ENCODE results near the gene BCAT1.
"Not testable (repeated sequence)": the region's sequence is repeated elsewhere in the genome, so short reads cannot be mapped to it uniquely, and the experiment has no call there.

Gene BCAT1

DNA sequence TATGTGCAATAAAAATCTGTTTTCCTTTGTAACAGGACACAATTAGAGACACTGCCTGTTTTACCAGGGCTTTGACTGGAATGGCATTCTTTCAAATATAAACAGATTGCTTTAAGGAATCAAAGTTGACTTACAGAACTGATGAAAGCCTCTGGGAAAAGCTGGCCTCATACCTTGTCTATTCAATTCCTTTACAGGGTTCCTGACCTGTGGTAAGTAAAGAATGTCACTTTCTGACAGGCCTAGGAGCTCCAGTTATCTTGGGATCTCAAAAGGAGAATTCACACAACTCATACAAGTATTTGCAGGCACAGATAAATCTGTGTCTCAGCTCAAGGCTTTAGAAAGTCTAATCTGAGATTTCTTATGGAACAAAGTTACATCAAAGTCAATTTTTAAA is 88.4 kb downstream of the BCAT1 start:
- no peak for DNase-seq

DNA sequence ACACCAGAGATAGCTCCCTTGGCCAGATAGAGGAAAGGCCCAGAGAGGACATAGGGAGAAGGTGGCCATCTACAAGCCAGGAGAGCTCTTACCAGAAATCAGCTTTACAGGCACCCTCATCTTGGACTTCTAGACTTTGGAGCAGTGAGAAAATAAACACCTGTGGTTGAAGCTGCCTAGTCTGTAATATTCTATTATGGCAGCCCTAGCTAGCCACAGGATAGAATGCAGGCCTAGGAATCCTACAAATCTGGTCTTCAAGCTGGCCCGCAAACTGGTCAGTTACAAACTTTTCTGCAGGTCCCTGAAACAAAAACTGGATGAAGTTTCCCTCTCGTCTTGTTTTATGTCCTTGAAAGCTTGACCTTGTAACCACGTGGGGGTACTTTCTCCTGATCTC is 92.4 kb downstream of the BCAT1 start:
- no peak for DNase-seq

DNA sequence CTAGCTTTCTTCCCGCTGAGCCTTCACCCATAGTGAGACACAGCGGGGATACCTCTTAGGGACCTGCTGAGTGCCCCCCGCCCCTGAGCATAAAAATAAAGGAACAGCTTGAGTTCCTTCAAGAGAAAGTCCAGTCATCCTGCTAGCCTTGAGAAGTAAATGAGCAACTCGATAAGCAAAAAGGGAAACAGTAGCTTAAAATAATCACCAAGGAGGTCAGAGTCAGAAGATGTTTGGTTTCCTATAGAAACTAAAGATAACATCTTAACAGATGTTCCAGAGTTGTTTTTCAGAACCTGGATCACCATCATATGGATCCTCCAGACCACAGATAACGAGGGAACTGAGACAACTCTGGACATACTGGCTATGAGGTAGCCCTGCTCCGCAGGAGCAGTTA is 94.0 kb downstream of the BCAT1 start:
- no peak for DNase-seq

DNA sequence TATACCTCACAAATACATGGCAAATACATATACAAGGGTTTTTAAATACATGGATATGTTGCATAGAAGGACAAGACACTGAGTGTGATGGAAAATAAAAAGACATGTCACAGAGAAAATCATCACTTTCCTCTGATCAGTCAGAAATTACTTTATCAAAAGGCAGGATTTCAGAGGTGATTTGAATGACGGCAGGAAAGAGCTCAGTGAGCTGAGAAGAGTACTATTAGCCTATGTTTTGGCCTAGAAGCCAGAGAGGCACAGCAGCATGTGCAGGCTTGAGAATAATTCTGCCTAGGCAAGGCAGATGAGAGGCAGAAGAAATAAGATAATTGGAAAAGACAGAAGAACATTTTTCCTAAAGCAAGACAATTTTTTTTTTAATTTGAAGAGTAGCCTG is 94.9 kb downstream of the BCAT1 start:
- no peak for DNase-seq

DNA sequence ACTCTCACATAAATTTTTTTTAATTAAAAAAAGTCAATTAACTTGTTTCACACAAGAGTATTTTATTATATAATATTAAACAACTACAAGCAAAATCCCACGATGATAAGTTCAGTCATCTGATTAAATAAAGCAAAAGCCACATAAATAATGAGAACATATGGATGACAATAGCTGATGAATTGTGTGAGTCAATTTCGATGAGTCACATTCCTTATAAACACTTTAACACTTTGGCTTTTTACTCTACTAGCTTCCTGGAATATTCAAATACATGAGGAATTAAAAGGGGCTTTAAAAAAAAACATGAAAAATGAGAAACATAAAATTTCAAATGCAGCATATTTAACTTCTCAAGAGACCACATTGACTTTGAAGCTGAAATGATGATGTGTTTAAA is 95.3 kb downstream of the BCAT1 start:
- DNase-seq, result peak in 1 of 56 donors; percentile 5

DNA sequence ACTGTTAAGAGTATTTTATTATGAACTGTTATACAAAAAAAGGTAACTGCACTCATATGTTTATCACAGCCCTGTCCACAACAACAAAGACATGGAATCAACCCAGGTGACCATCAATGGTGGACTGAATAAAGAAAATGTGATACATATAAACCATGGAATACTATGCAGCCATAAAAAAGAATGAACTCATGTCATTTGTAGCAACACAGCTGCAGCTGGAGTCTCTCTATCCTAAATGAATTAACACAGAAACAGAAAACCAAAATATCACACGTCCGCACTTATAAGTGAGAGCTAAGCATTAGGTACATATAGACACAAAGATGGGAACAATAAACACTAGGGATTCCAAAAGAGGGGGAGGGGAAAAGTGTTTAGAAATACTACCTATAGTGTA is 95.8 kb downstream of the BCAT1 start:
- no peak for DNase-seq

DNA sequence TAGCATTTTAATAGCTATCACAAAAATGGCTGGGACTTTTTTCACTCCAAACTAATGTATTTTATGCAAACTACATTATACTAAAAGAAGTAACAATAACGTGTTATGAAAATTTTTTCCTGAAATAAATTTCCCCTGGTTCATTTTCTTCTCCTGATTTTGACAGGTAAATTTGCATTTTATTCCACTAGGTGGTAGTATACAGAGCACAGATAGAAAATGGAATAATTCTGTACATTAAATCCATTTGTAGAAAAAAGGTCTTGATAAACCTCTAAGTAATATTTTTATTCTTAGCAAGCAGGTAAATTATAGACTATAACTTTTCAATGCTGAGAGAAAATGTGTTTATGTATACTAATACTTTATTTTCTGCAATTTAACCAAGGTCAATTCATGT is 96.5 kb downstream of the BCAT1 start:
- DNase-seq, result no peak

DNA sequence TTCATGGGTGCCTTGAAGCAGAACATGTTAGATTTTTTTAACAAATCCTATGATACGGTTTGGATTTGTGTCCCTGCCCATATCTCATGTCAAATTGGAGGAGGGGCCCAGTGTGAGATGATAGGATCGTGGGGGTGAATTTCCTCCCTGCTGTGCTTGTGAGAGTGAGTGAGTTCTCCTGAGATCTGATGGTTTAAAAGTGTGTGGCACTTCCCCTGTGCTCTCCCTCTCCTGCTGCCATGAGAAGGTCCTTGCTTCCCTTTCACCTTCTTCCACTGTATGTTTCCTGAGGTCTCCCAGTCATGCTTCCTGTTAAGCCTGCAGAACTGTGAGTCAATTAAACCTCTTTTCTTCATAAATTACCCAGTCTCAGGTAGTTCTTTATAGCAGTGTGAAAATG is 97.0 kb downstream of the BCAT1 start:
- not testable (repeated sequence) for DNase-seq

DNA sequence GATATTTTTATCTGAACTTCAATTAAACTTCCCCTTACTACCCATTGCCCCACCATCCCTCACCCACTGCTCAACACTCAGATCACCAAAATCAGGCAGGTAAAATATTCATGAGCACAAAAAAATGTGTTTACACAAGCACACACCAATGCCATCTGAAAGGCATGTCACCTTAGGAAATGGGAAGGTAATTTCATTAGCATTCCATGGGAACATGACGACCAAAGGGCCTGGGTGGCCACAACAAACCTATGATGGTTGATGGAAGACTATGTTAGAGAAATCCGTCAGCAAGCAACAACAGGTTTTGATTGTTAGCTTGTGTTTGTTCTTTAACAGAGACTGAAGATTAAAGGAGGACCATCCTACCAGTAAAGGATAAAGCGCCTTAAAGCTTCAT is 97.6 kb downstream of the BCAT1 start:
- DNase-seq, result no peak

DNA sequence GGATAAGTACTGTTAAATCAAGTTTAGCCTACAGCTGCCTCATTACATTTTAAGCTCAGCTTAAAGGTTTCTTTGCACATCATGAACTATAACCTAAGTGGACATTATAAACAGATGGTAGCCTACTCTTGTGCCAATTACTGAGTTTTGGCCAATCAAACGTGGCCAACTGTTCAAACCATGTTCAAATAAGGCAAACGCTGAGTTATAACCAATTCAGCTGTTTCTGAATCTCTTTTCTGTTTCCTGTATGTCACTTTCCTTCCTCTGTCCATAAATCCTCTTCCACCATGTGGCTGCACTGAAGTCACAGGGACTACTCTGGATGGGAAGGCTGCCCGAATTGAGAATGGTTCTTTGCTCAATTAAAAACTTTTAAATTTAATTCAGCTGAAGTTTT is 98.4 kb downstream of the BCAT1 start:
- no peak for DNase-seq

DNA sequence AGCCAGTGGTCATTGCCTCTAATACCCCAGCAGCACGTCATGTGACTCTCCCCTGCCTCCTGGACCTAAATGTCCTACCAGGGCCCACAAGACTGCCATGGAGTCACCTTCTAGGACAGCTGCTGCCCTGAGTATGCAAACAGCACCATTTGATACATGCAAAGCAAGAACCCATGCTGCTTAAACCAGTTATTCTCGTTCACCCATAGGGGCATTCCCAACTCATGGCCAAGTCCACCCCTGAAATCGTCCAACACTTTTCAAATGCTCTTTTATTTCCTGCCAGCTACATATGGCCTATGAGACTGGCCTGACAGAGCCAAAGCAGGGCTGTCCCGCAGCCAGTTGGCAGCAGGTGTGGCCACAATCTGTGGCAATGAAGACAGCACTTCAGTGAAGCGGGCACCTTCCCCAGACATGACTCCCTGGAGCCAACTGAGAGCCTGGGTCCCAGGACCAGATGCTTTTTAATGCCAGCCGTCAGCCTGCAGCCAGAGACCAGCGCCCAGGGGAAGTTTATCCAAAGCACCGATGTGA is 99.9 kb downstream of the BCAT1 start:
- peak in 1 of 56 donors; percentile 11 for DNase-seq

DNA sequence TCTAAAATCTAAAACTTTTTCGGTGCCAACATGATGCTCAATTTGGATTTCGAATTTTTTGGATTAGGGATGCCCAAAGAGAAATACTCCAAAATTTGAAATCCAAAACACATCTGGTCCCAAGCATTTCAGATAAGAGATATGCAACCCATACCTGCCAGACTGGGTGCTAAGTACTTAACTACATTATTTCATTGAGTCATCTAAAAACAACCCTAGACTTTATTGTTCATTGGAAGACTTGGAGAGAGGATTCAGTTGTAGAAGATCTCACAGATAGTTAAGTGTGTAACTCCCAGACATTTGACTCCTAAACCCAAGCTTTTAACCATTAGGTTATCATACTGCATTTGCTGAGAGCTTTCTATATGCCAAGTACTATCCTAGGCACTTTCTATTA is 102.2 kb downstream of the BCAT1 start:
- no peak for DNase-seq

DNA sequence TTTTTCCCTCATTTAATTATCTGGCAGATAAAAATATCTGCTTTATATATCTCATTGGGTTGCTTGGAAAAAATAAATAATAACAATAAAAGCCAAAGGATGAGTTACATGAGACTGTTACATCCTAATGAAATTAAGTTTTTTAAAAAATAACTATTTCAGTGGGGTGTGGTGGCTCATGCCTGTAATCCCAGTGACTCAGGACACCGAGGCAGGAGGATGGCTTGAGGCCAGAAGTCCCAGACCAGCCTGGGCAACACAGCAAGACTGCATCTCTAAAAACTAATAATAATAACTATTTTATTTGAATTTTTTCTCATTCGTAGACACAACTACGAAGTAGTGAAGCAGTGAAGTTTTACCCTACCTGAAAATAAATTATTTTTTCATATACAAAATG is 103.3 kb downstream of the BCAT1 start:
- DNase-seq, result no peak

DNA sequence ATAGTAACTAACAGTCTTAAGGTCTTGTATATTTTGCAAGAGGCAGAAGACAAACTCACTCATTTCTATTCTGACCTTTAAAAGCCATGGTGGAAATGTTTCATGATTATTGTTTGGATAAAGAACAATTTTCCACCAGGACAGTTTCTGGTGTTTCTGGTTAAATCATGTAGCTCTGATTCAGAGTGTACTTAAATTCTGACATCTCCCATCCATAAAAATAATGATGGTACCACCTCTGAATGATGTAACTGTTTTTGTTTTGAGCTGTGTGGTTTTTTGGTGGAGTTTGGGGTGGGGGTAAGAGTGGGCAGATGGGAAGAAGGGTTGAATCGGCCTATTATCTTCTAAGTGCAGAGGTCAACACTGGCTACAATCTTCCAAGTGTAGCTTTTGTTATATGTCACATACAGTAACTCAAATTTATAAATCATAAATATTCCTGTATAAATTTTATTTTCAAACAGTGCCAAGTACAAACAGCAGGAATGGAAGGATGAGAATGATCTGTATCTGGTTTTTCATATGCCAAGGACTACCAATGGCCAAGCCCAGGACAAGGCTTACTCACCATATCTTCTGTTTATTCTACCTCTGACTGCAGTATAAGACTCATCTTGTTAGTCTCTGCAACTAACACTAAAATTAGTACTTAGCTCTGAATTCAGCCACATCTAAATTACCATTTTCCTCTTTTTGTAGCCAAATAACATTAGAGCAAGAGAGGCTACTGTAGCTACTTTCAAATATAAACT is 108.7 kb downstream of the BCAT1 start:
- DNase-seq, result no peak

DNA sequence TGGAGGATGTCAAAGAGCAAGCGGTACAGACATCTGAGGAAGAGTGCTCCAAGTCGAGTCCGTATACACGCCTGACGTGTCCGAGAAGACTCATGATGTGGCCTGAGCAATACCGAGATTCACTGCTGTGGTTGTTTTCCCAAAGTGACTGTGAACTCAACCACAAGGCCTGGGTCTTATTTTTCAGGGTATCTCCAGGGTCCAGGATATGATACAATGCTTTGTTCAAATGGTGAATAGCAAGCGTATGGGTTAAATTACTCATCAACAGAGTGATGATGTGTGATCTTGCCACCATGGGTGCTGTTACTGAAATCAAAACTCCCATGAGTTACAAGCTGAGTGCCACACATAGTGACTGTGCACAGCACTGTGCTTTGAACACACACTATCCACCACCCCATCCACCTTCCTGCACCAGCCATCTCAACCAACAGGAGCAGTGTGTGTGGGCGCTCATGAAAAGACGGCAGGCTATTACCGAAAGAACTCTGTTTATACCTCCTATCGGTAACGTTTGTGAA is 109.6 kb downstream of the BCAT1 start:
- DNase-seq, result no peak

DNA sequence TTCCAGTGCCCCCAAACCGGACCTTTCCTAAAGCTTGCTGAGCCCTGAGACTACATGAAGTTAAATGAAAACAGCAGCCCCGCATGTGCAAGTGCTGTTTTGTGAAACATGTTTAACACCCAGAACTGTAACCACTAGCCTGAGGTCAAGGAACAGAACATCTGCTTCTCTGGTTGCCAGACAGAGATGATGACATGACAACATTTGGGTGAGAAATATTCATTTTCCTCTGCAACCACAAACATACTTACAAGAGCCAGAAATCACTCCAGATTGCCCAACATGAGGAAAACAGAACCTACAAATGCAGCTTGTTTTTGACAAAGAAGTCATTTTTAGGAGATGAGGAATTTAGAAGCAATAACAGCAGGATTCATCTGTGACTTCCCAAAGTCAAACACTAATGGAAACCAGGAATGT is 110.4 kb downstream of the BCAT1 start:
- DNase-seq, result peak in 1 of 56 donors; percentile 8

DNA sequence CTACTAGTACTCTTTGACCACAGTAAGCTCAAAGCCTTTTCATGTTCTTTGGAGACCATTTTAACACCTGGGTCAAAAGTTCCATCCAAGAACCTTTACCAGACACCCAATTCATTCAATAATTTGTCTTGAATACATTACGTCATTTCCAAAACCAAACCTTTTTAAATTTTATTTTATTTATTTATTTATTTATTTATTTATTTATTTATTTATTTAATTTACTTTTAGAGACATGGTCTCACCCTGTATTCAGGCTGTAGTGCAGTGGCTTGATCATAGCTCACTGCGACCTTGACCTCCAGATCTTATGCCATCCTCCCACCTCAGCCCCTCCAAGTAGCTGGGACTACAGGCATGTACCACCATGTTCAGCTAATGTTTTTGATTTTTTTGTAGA is 113.5 kb downstream of the BCAT1 start:
- no peak for DNase-seq

DNA sequence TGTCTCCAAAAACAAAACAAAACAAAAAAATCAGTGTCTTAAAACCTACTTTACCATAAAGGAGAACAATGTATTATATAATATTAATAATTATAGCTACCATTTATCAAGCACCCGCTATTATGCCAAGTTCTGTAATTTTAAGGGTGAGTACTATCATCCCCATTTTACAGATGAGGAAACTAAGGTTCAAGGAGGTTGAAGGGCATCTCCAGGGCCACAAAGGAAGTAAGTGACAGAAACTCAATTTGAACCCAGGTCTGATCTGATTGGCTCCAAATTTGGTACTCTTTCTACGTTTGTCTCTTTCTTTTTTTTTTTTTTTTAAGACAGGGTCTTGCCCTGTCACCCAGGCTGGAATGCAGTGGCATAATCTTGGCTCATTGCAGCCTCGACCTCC is 115.4 kb downstream of the BCAT1 start:
- DNase-seq, result no peak

DNA sequence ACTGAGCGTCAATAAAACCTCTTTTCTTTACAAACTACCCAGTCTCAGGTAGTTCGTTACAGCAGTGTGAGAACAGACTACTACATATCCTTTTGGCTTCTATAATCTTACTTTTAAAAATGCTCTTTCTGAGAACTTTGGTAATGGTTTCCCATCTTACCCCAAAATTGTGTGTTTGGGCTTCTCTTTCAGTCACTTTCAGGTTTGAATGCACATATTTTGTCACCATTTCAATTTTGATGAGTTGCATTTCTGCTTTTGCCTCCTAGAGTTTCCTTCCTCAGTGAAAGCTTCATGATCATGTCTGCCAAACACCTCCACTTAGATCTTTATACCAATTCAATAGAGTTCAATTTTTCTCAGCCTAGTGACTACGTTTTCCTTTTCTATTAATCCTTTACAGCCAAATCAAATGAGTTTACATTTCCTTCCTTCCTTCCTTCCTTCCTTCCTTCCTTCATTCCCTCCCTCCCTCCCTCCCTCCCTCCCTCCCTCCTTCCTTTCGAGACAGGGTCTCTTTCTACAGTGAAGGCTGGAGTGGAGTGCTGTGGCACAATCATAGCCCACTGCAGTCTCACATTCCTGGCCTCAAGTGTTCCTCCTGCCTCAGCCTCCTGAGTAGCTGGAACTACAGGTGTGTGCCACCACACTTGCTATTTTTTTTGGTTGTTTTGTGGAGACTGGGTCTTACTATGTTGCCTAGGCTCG is 124.9 kb downstream of the BCAT1 start:
- no peak for DNase-seq

DNA sequence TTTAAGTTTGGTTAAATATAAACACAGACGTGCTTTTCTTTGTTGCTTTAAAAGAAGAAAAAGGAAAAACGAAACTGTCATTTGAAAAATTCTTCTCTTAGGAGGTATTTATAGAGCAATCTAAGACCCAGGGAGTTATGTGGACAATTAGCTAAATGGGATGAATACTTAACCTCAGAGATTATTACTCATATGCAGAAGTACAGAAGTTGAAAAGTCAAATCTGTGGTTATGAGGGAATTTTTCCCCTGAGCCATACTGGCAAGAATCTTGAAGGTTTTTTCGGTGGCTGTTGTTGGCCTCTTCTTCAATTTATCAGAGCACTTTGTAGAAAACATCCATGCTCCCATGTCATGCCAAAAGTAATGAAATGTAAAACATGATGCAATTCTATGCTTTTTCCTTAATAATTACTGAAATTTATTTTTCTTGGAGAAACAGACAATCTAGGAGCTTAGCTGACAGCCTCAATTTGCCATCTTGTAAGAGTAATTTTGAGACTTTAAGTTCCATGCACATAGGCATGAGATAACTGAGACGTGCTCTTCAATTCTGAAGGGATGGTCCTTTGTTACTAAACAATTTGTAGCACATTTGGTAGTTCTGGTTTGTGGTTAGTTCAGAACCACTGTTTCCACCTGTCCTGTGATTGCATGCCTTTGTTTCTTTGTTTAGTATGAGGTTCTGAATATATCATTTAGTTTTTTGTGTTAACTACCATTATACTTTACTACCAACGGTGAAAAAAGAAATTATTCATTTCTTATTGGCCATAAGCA is 126.6 kb downstream of the BCAT1 start:
- DNase-seq, result no peak

DNA sequence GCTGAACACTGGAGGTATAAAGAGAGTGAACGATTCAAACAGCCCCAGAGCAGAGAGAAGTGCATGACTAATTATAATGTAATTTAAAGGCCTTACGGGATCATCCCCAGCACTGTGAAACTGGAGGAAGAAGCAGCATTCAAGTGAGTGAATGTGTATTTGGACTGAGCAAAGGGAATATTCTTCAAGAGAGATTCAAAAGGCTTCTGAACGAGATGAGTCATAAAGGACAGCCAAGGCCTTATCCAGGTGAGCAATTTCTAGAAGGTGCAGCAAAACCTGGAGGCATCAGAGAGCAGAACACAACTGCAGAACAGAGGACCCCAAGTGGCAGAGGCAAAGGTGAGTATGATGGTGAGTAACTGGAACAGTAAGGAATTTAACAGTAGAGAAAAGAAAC is 127.2 kb downstream of the BCAT1 start:
- DNase-seq, result no peak

DNA sequence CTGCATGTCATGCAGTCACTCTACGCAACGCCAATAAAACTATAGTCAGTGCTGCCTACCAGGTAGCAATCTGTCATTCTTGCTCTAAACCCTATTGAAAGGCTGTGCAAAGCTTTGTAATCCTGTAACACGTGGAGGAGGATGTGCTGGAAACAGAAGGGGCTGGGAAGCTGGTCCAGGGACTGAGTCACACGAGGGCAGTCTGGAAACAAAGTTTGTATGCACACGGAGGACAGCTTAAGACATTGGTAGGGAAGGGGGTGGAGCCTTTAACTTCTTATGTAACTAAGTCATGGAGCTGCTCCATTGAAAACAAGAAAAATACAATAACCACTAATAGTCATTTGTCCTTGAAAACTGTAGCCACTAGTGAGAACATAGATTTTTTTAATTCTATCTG is 128.0 kb downstream of the BCAT1 start:
- no peak for DNase-seq
